GM11168 (cell line): ENCODE results near the gene TEKT5.
"Not testable (repeated sequence)": the region's sequence is repeated elsewhere in the genome, so short reads cannot be mapped to it uniquely, and the experiment has no call there.

ENCODE experiments used
- in situ Hi-C: fragments of 300-500 bp; cut with MboI; formaldehyde crosslinking; loops from one replicate; pipeline ENCODE4 v1.12.0; 2022; ENCODE audit warnings: low sequenced_read_pairs; ENCODE audit not compliant: unreplicated experiment

TEKT5 gene

GRCh38 chr16:10688726-10689125, 6.0 kb downstream of the TEKT5 start:
- in situ Hi-C loops, result no loop called here

- in situ Hi-C loops, result no loop called here
Measured at GRCh38 chr16:10688291-10688690, 6.4 kb downstream of the TEKT5 start.

GRCh38 chr16:10685709-10686108, 9.0 kb downstream of the TEKT5 start:
- in situ Hi-C loops, result no loop called here

GRCh38 chr16:10684511-10685151, 10.1 kb downstream of the TEKT5 start:
- in situ Hi-C loops, result no loop called here

GRCh38 chr16:10683170-10683569, 11.6 kb downstream of the TEKT5 start:
- in situ Hi-C loops, result no loop called here

- in situ Hi-C loops, result no loop called here
Measured at GRCh38 chr16:10682604-10683003, 12.1 kb downstream of the TEKT5 start.

- in situ Hi-C loops, result no loop called here
Measured at GRCh38 chr16:10681310-10682308, 13.1 kb downstream of the TEKT5 start.

- in situ Hi-C loops, result no loop called here
Measured at GRCh38 chr16:10679921-10680320, 14.8 kb downstream of the TEKT5 start.

GRCh38 chr16:10679441-10679840, 15.3 kb downstream of the TEKT5 start:
- in situ Hi-C loops, result not testable (repeated sequence)

GRCh38 chr16:10678655-10679054, 16.1 kb downstream of the TEKT5 start:
- in situ Hi-C loops, result no loop called here

GRCh38 chr16:10676284-10676683, 18.4 kb downstream of the TEKT5 start:
- in situ Hi-C loops, result no loop called here

GRCh38 chr16:10675861-10676260, 18.9 kb downstream of the TEKT5 start:
- in situ Hi-C loops, result no loop called here

- in situ Hi-C loops, result no loop called here
Measured at GRCh38 chr16:10675216-10675615, 19.5 kb downstream of the TEKT5 start.

- in situ Hi-C loops, result no loop called here
Measured at GRCh38 chr16:10671729-10672128, 23.0 kb downstream of the TEKT5 start.

- in situ Hi-C loops, result no loop called here
Measured at GRCh38 chr16:10669791-10670190, 24.9 kb downstream of the TEKT5 start.

- in situ Hi-C loops, result no loop called here
Measured at GRCh38 chr16:10668322-10669045, 26.2 kb downstream of the TEKT5 start.

- in situ Hi-C loops, result no loop called here
Measured at GRCh38 chr16:10667239-10667638, 27.5 kb downstream of the TEKT5 start.

- in situ Hi-C loops, result no loop called here
Measured at GRCh38 chr16:10666291-10666690, 28.4 kb downstream of the TEKT5 start.

- in situ Hi-C loops, result no loop called here
Measured at GRCh38 chr16:10665166-10665565, 29.6 kb downstream of the TEKT5 start.

- in situ Hi-C loops, result no loop called here
Measured at GRCh38 chr16:10664720-10665126, 30.0 kb downstream of the TEKT5 start.

GRCh38 chr16:10663744-10664143, 31.0 kb downstream of the TEKT5 start:
- in situ Hi-C loops, result no loop called here
